Activated CD4-positive, alpha-beta T cell treated with anti-CD3 and anti-CD28 coated beads, Interleukin-2, Interleukin-4, amounts not matched to agents 100 ng/mL and 50 ng/mL, durations not matched to agents 16 hours and 8 hours (primary cell): Measurements from ENCODE around the gene TAF11L2.
"Not testable (repeated sequence)": the region's sequence is repeated elsewhere in the genome, so short reads cannot be mapped to it uniquely, and the experiment has no call there.

Experiments used
- DNase-seq: peaks from one replicate; pipeline ENCODE4 v3.0.0-alpha.2; 2020; ENCODE audit warnings: low spot score

The TAF11L2 gene

DNA sequence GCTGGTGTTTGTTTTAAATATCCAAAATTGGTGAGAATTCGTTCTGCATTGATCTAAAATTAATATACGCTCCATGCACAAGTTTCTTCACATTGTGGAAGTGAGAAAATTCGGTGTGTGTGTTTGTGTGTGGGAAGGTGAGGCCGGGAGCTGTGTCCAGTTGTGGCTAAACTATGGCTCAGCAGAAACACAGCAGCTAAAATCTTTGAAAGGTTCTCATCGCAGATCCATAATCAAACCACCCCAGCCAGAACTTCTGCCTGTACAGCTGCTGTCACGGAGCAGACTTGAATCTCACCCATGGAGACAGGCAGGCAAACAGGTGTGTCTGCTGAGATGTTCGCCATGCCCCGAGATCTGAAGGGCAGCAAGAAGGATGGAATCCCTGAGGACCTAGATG, at the start of gene TAF11L2:
TAF11L2 (plus strand) TSS at position 301 of the 400 bp plus-strand sequence.
- not testable (repeated sequence) for DNase-seq

DNA sequence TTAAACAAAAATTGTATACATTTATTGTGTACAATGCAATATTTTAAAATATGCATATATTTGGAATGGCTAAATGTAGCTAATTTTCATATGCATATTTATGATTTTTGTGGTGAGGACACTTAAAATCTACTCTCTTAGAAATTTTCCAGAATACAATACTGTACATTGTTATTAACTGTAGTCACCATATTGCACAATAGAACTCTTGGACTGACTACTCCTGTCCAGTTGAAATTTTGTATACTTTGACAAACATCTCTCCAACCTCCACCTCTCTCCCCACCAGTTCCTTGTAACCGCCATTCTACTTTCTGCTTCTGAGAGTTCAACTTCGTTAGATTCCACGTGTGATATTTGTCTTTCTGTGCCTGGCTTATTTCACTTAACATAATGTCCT, 49.2 kb upstream of the TAF11L2 start:
- DNase-seq: no peak

GRCh38 chr5:17452936-17453335, 45.1 kb upstream of the TAF11L2 start:
- DNase-seq: no peak

DNA sequence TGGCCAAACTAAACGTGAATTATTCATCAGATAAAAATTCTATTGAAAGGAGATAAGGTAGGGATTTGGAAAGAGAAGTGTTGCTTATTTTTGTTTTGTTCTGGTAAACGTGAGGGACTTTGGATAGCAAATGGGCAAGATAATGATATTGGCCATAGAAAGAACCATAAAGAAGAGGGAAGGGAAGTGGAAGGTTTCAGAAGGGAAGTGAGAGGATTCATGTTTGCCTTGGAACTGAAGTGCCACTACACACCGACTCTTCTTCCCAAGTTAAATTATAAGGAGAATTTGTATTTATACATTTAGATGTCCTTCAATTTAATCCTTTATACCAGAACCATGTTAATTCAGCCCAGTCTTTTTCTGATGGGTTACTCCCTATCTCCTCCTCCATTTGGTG, 42.1 kb upstream of the TAF11L2 start:
- DNase-seq: no peak

DNA sequence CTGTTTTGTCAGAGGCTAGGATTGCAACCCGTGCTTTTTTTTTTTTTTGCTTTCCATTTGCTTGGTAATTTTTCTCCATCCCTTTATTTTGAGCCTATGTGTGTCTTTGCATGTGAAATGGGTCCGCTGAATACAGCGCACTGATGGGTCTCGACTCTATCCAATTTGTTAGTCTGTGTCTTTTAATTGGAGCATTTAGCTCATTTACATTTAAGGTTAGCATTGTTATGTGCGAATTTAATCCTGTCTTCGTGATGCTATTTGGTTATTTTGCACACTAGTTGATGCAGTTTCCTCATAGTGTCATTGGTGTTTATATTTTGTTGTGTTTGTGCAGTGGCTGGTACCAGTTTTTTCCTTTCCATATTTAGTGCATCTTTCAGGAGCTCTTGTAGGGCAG, 36.2 kb upstream of the TAF11L2 start:
- DNase-seq: no peak

GRCh38 chr5:17463653-17464052, 34.4 kb upstream of the TAF11L2 start:
- DNase-seq: no peak

GRCh38 chr5:17470064-17470463, 28.0 kb upstream of the TAF11L2 start:
- DNase-seq: no peak

DNA sequence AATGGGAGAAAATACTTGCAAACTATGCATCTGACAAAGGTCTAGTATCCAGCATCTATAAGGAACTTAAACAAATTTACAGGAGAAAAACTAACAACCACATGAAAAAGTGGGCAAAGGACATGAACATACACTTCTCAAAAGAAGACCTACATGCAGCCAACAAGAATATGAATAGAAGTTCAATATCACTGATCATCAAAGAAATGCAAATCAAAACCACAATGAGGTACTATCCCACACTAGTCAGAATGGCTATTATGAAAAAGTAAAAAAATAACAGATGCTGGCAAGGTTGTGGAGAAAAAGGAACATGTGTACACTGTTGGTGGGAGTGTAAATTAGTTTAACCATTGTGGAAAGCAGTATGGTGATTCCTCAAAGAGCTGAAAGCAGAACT, 23.0 kb upstream of the TAF11L2 start:
- DNase-seq: not testable (repeated sequence)

GRCh38 chr5:17477043-17477442, 21.0 kb upstream of the TAF11L2 start:
- no peak for DNase-seq

- no peak for DNase-seq
Observed at GRCh38 chr5:17477573-17478265, 20.3 kb upstream of the TAF11L2 start.

- no peak for DNase-seq
Observed at GRCh38 chr5:17481378-17481777, 16.7 kb upstream of the TAF11L2 start.

- DNase-seq: no peak
Observed at GRCh38 chr5:17482790-17483189, 15.2 kb upstream of the TAF11L2 start.

- not testable (repeated sequence) for DNase-seq
Observed at GRCh38 chr5:17486464-17487173, 11.4 kb upstream of the TAF11L2 start.

DNA sequence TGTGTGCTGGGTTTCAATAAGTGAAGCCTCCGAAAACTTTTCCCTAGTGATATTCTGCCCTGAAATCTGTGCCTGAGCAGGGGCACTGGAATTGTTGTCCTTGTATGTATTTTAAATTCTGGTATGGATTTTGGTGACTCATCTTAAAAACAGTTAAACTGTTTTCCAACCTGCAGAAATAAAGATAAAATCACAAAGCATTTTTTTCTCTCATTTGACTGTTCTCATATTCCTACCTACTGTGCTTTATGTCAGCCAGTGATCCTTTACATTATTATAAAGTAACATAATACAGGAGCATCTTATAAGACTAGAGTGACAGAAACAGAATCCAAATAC, 10.9 kb upstream of the TAF11L2 start:
- DNase-seq: no peak

DNA sequence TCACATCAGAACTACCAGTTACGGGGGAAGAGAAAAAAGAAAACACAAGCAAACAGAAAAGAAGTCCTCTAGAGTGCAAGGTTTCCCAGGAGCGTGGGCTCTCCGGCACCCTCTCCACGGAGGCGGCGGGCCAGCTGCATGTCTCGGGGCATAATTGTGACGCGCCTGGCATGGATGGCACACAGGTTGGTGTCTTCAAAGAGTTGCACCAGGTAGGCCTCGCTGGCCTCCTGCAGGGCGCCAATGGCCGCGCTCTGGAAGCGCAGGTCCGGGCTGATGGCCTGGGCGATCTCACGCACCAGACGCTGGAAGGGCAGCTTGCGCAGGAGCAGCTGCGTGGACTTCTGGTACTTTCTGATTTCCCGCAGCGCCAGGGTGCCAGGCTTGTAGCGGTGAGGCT, 6.8 kb upstream of the TAF11L2 start:
- not testable (repeated sequence) for DNase-seq

- DNase-seq: no peak
Observed at GRCh38 chr5:17492770-17493169, 5.3 kb upstream of the TAF11L2 start.

- no peak for DNase-seq
Observed at GRCh38 chr5:17497446-17497845, 585 bp upstream of the TAF11L2 start.

GRCh38 chr5:17511775-17512325, 13.8 kb downstream of the TAF11L2 start:
- DNase-seq: no peak

DNA sequence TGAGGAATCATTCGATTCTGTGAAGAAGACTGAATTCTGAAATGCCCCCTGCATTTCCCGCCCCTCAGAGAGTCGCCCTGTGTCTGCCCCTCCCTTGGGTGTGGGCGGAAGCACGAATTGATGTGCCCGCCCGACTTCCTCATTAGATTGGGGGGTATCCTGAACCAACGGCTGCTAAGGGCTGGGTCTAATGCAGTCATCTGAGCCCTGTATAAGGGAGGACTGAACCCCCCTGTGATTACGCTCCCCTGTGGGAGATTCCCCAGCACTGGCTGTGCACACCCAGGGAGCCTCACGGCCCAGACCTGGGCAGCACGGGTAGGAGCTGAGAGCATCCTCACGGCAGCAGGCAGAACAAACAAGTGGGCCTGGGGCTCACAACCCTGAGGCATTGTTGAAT, 19.5 kb downstream of the TAF11L2 start:
- DNase-seq: not testable (repeated sequence)

GRCh38 chr5:17518067-17518466, 20.0 kb downstream of the TAF11L2 start, which contains the start of gene TAF11L3:
TSS of gene TAF11L3 (plus strand) at chr5:17518367.
- DNase-seq: not testable (repeated sequence)

DNA sequence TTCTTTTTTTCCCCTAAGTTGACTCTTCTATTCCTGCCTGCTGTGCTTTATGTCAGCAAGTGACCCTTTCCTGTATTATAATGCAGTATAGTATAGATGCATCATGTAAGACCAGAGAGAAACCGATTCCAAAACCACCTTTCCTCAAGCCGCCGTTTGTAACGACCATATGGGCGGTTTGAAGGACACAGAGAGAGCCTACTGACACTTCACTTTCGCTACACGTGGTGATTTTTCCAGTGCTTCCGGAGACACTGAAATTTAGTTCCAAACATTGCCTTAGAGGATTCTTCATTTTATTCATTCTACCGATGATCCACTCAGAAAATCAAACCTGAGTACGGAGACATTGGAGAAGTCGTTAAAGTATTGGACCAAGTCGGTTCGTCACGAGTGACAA, 21.5 kb downstream of the TAF11L2 start:
- not testable (repeated sequence) for DNase-seq

GRCh38 chr5:17521501-17521900, 23.5 kb downstream of the TAF11L2 start, which contains the start of gene TAF11L4:
TSS of gene TAF11L4 (plus strand) at chr5:17521801.
- not testable (repeated sequence) for DNase-seq

GRCh38 chr5:17524935-17525334, 26.9 kb downstream of the TAF11L2 start, which contains the start of gene TAF11L5:
TSS of gene TAF11L5 (plus strand) at chr5:17525235.
- DNase-seq: not testable (repeated sequence)
